Astrocyte (in vitro differentiated cells and primary cell): ENCODE data around the gene ACSBG1. TPM values are rescaled to one million over a fixed set of nuclear protein-coding genes. Genes with fewer than 3 reads are reported as not detected.

ENCODE experiments used
- DNase-seq: peaks from one replicate; pipeline ENCODE4 v3.0.0-alpha.2; 2010; ENCODE audit warnings: low read depth
- FAIRE-seq: peaks from 2 replicates; lab custom pipeline; 2011; peaks lifted over from hg19 to GRCh38; lab: Jason Lieb, UNC
- H2AFZ ChIP-seq: 2 replicates; pipeline ENCODE4 v1.6.0; 2012; ENCODE audit warnings: low read depth, low read length, inconsistent platforms
- H3K27ac ChIP-seq: 2 replicates; pipeline ENCODE4 v1.5.1; 2011; ENCODE audit warnings: low read depth, low read length, inconsistent platforms
- H3K27me3 ChIP-seq: 2 replicates; pipeline ENCODE4 v1.6.0; 2011; ENCODE audit warnings: low read length, inconsistent platforms; ENCODE audit not compliant: insufficient read depth
- H3K36me3 ChIP-seq: 2 replicates; pipeline ENCODE4 v1.5.1; 2011; ENCODE audit warnings: low read length, inconsistent platforms; ENCODE audit not compliant: insufficient read depth
- H3K4me1 ChIP-seq: 2 replicates; pipeline ENCODE4 v1.5.1; 2011; ENCODE audit warnings: low read length, inconsistent platforms; ENCODE audit not compliant: insufficient read depth
- H3K4me2 ChIP-seq: 2 replicates; pipeline ENCODE4 v1.6.0; 2012; ENCODE audit warnings: low read length, inconsistent platforms
- H3K4me3 ChIP-seq: 2 replicates; pipeline ENCODE4 v1.5.1; 2011; ENCODE audit warnings: low read depth, mild to moderate bottlenecking, low read length, inconsistent platforms; ENCODE audit not compliant: insufficient read depth
- H3K79me2 ChIP-seq: 2 replicates; pipeline ENCODE4 v1.6.0; 2012; ENCODE audit warnings: mild to moderate bottlenecking, low read length, inconsistent platforms; ENCODE audit not compliant: insufficient read depth
- H3K9ac ChIP-seq: 2 replicates; pipeline ENCODE4 v1.6.0; 2012; ENCODE audit warnings: mild to moderate bottlenecking, low read length, inconsistent platforms
- H3K9me3 ChIP-seq: 2 replicates; pipeline ENCODE4 v1.5.1; 2012; ENCODE audit warnings: low read depth, mild to moderate bottlenecking, low read length, inconsistent platforms; ENCODE audit not compliant: insufficient read depth
- H4K20me1 ChIP-seq: 2 replicates; pipeline ENCODE4 v1.6.0; 2012; ENCODE audit warnings: low read length, inconsistent platforms; ENCODE audit not compliant: insufficient read depth
- H3K27ac Mint-ChIP-seq: one replicate; pipeline ENCODE4 v1.8.0; 2021; ENCODE audit warnings: mild to moderate bottlenecking, mixed read lengths; ENCODE audit not compliant: unreplicated experiment
- H3K27me3 Mint-ChIP-seq: one replicate; pipeline ENCODE4 v1.8.0; 2021; ENCODE audit warnings: low read depth, mixed read lengths; ENCODE audit not compliant: unreplicated experiment
- H3K36me3 Mint-ChIP-seq: one replicate; pipeline ENCODE4 v1.8.0; 2021; ENCODE audit warnings: low read depth, mixed read lengths; ENCODE audit not compliant: unreplicated experiment
- H3K4me1 Mint-ChIP-seq: one replicate; pipeline ENCODE4 v1.8.0; 2021; ENCODE audit warnings: low read depth, mixed read lengths; ENCODE audit not compliant: unreplicated experiment
- H3K4me3 Mint-ChIP-seq: one replicate; pipeline ENCODE4 v1.8.0; 2021; ENCODE audit warnings: mild to moderate bottlenecking, moderate library complexity, mixed read lengths; ENCODE audit not compliant: unreplicated experiment
- H3K9me3 Mint-ChIP-seq: one replicate; pipeline ENCODE4 v1.8.0; 2021; ENCODE audit warnings: mild to moderate bottlenecking, mixed read lengths; ENCODE audit not compliant: unreplicated experiment
- EZH2 ChIP-seq: IDR thresholded peaks from 2 replicates; pipeline ENCODE4 v1.6.1; 2012; ENCODE audit warnings: mild to moderate bottlenecking, low read length, inconsistent platforms; ENCODE audit not compliant: insufficient read depth
- total RNA-seq: library from RNA; stranded (reverse); gene quantifications from 2 replicates; pipeline ENCODE4 v1.2.1, GENCODE V29; 2021
- TF ChIP-seq, protein P1 (sequence below): IDR thresholded peaks from 2 replicates; pipeline ENCODE4 v1.5.1; 2011; ENCODE audit warnings: low read depth, mild to moderate bottlenecking, inconsistent platforms, low read length, moderate library complexity; ENCODE audit not compliant: insufficient read depth

Gene ACSBG1
- total RNA-seq, 1 donor from 2014 or later, result not detected

DNA sequence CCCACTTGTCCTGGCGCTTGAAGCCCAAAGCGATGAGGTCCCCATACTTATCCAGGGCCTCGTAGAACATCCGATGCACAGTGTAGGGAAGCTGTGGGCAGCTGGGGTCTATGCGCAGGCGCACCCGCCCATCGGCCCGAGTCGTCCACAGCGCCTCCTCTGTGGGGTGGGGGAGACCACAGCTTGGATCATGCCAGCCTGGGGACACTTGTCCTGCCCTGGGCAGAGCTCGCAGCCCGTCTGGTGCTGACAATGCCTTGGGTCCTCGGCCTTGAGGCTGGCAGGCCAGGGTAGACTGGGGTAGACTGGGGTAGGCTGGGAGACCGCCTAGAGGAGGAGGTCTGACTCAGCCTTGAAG is 39.8 kb downstream of the ACSBG1 start:
- Mint-ChIP-seq H3K9me3 (peaks cover 6% of the 10 kb centered on the region), H3K4me3 (no peak overlapping the region), H3K27me3 (peaks cover 16% of the 10 kb centered on the region), H3K4me1 (no peaks in the 10 kb centered on the region), H3K36me3 (no peaks in the 10 kb centered on the region), H3K27ac (no peak overlapping the region)
- Histone ChIP-seq H3K4me2 (no peak overlapping the region), H3K4me3 (no peak overlapping the region), H3K9me3 (no peaks in the 10 kb centered on the region), H3K27me3 (peaks cover 2% of the 10 kb centered on the region), H4K20me1 (no peaks in the 10 kb centered on the region), H3K4me1 (no peaks in the 10 kb centered on the region), H3K79me2 (no peaks in the 10 kb centered on the region), H2AFZ (no peak overlapping the region), H3K9ac (no peak overlapping the region), H3K27ac (no peak overlapping the region), H3K36me3 (no peaks in the 10 kb centered on the region)
- no peak for DNase-seq
- TF ChIP-seq EZH2, result no peak
- TF ChIP-seq, protein P1, sequence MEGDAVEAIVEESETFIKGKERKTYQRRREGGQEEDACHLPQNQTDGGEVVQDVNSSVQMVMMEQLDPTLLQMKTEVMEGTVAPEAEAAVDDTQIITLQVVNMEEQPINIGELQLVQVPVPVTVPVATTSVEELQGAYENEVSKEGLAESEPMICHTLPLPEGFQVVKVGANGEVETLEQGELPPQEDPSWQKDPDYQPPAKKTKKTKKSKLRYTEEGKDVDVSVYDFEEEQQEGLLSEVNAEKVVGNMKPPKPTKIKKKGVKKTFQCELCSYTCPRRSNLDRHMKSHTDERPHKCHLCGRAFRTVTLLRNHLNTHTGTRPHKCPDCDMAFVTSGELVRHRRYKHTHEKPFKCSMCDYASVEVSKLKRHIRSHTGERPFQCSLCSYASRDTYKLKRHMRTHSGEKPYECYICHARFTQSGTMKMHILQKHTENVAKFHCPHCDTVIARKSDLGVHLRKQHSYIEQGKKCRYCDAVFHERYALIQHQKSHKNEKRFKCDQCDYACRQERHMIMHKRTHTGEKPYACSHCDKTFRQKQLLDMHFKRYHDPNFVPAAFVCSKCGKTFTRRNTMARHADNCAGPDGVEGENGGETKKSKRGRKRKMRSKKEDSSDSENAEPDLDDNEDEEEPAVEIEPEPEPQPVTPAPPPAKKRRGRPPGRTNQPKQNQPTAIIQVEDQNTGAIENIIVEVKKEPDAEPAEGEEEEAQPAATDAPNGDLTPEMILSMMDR, result no peak
- no peak for FAIRE-seq

DNA sequence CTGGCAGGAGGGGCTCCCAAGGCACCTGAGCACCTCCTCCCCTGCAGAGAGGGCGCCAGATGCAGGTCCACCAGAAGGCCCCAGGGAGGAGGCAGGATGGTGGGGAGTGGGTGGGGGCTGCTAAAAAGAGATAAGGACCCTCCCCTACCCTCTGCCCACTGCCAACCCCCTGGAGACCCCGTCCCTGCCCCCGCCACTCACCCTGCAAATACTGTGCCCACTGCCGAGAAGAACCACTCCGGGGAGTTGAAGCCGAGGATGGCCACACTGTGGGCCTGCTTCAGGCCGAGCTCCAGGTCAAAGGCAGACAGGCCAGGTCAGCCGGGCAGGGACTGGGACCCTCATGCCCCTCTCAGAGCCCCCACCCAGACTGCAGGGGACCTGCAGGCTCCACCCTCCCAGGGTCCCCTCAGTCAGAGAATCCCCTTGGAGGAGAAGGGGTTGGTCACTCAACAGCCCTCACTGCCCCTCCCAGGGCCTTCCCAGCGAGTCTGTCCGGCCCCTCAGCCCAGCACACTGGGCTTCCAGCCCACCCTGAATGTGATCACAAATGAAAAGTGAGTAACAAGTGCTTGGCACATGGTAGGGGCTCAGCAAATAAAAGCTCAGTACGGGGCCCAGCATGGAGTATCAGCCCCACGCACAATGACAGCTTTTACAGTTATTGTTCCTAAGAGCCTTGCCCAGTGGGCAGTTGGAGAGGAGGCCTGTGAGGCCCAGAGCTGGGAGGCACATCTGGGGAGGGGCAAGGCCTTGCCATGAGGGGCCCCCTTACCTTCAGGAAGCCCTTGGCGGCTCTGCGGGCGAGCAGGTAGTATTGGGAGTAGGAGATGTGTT is 40.4 kb downstream of the ACSBG1 start:
- Mint-ChIP-seq H3K36me3 (no peaks in the 10 kb centered on the region), H3K9me3 (peaks cover 6% of the 10 kb centered on the region), H3K27ac (no peak overlapping the region), H3K27me3 (peaks cover 16% of the 10 kb centered on the region), H3K4me3 (no peak overlapping the region), H3K4me1 (no peaks in the 10 kb centered on the region)
- Histone ChIP-seq H3K4me3 (no peak overlapping the region), H3K9me3 (no peaks in the 10 kb centered on the region), H3K27me3 (peaks cover 2% of the 10 kb centered on the region), H3K79me2 (no peaks in the 10 kb centered on the region), H3K27ac (no peak overlapping the region), H2AFZ (no peak overlapping the region), H3K9ac (no peak overlapping the region), H3K4me1 (no peaks in the 10 kb centered on the region), H3K36me3 (no peaks in the 10 kb centered on the region), H3K4me2 (no peak overlapping the region), H4K20me1 (no peaks in the 10 kb centered on the region)
- TF ChIP-seq EZH2, result no peak
- TF ChIP-seq, protein P1, result no peak
- no peak for FAIRE-seq
- DNase-seq, result no peak
